ENCODE results near the gene DPH2.

DNA sequence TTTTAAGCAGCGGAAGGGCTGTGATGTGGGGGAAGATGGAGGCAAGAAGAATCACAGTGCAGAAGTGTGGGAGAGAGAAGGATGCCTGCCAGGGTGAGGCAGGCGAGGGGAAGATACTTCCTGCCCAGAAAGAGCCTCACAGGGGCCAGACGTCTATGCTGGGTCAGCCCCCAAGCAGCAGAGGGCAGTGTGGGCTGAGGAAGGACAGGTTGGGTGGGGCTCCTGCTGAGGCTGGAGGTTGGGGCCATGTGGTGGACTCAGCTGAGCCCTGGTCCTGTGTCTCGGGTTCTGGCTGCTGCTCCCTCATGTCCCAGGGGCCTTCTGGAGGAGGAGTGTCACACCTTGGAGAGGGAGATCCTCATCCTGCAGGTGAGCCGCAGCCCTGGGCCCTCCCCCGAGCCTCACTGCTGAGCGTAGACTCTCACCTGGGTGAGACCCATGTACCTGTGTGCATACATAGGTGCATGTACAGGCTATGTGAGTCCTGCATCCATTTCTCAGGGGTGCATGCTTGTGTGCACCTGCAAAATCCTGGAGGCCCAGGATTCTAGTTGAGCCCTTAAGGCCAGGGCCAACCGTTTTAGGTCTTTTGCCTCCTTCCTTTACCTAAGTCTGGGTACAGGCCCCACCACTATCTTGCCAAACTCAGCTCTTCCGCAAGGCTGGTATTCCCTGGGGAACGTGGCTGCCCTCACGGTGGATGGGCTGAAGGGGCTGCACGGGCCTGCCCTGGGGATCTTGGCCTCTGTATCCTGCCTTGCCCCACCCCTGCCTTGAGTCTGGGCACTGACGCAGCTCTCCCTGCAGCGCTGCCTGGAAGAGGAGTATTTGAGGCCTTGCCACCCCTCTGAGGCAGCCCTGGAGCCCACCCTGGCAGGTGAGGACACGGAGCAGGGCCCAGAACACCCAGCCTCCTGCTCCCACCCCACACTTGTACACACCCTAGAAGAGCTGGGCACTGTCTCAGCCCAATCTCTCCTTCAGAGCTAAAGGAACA is 25.3 kb downstream of the DPH2 start:
- TF ChIP-seq POLR2AphosphoS5 (IDR thresholded peaks at IDR 0.05) (no peak), CTCF (IDR thresholded peaks at IDR 0.05) (no peak), POLR2A (IDR thresholded peaks at IDR 0.05) (no peak)
